SK-N-SH treated with all-trans-retinoic acid at 6 μM for 48 hours (cell line): ENCODE data around the gene TRIM40.

Experiments
- ARNTL ChIP-seq: fragments of 450-650 bp; formaldehyde crosslinking; IDR thresholded peaks from 2 replicates; pipeline ENCODE4 v1.5.0; 2020; ENCODE audit warnings: low read depth, mild to moderate bottlenecking, moderate library complexity, borderline replicate concordance
- BACH2 ChIP-seq: fragments of 250-450 bp; sonication (Bioruptor Pico); IDR thresholded peaks from 2 replicates; pipeline ENCODE4 v1.9.0; 2021; ENCODE audit warnings: mild to moderate bottlenecking, borderline replicate concordance
- CSRNP3 ChIP-seq: fragments of 250-450 bp; sonication (Bioruptor Pico); IDR thresholded peaks from 2 replicates; pipeline ENCODE4 v1.5.1; 2021; ENCODE audit warnings: mild to moderate bottlenecking, moderate library complexity
- OSR1 ChIP-seq: fragments of 250-450 bp; sonication (Bioruptor Pico); IDR thresholded peaks from 2 replicates; pipeline ENCODE4 v1.8.0; 2022; ENCODE audit warnings: moderate library complexity, mild to moderate bottlenecking, inconsistent platforms
- PATZ1 ChIP-seq: fragments of 250-450 bp; sonication (Bioruptor Pico); IDR thresholded peaks from 2 replicates; pipeline ENCODE4 v1.8.0; 2020; ENCODE audit warnings: mild to moderate bottlenecking, moderate library complexity, borderline replicate concordance
- PPARA ChIP-seq: fragments of 250-450 bp; sonication (Bioruptor Pico); IDR thresholded peaks from 2 replicates; pipeline ENCODE4 v1.5.0; 2020; ENCODE audit warnings: mild to moderate bottlenecking, borderline replicate concordance
- RARB ChIP-seq: fragments of 250-450 bp; sonication (Bioruptor Pico); IDR thresholded peaks from 2 replicates; pipeline ENCODE4 v1.8.0; 2021; ENCODE audit warnings: mild to moderate bottlenecking, moderate library complexity
- SNAI2 ChIP-seq: fragments of 250-450 bp; sonication (Bioruptor Pico); IDR thresholded peaks from 2 replicates; pipeline ENCODE4 v1.5.0; 2020; ENCODE audit warnings: mild to moderate bottlenecking, moderate library complexity
- TCF4 ChIP-seq: fragments of 250-450 bp; sonication (Bioruptor Pico); IDR thresholded peaks from 2 replicates; pipeline ENCODE4 v1.8.0; 2021; ENCODE audit warnings: mild to moderate bottlenecking, moderate library complexity, borderline replicate concordance
- TOX ChIP-seq: fragments of 250-450 bp; sonication (Bioruptor Pico); IDR thresholded peaks from 2 replicates; pipeline ENCODE4 v1.8.0; 2021; ENCODE audit warnings: mild to moderate bottlenecking, moderate library complexity, borderline replicate concordance
- ZC3H10 ChIP-seq: fragments of 250-450 bp; sonication (Bioruptor Pico); IDR thresholded peaks from 2 replicates; pipeline ENCODE4 v1.5.1; 2021; ENCODE audit warnings: mild to moderate bottlenecking, moderate library complexity
- ZFP3 ChIP-seq: fragments of 250-450 bp; sonication (Bioruptor Pico); IDR thresholded peaks from 2 replicates; pipeline ENCODE4 v1.5.0; 2020; ENCODE audit warnings: mild to moderate bottlenecking, moderate library complexity
- ZFP30 ChIP-seq: fragments of 450-650 bp; formaldehyde crosslinking; IDR thresholded peaks from 2 replicates; pipeline ENCODE4 v1.5.0; 2022; ENCODE audit warnings: mild to moderate bottlenecking, moderate library complexity

GRCh38 chr6:30147096-30147495 is 11.2 kb downstream of the TRIM40 start:
- TF ChIP-seq ZC3H10 (no peak), SNAI2 (CRISPR knock-in tag) (no peak), PPARA (CRISPR knock-in tag) (no peak), BACH2 (CRISPR knock-in tag) (no peak), ARNTL (CRISPR knock-in tag) (no peak), TCF4 (no peak), PATZ1 (CRISPR knock-in tag) (no peak), RARB (CRISPR knock-in tag) (no peak), CSRNP3 (CRISPR knock-in tag) (no peak), ZFP30 (no peak), OSR1 (CRISPR knock-in tag) (no peak), ZFP3 (CRISPR knock-in tag) (no peak), TOX (no peak)
